Gastroesophageal sphincter (tissue), 4 donors: ENCODE data around the gene KCTD19. TPM values are rescaled to one million over a fixed set of nuclear protein-coding genes. Genes with fewer than 3 reads are reported as not detected.

Source experiments
- ATAC-seq: fragments of 150-250 bp; one replicate; pipeline ENCODE4 v1.9.1; 2016; ENCODE audit warnings: mild to moderate bottlenecking, moderate library complexity
- H3K27ac ChIP-seq, 4 donors: fragments of 200-600 bp; sonication (generic) in 3 of 4; 1 replicate in 3 of 4; 2 replicates in 1 of 4; pipeline ENCODE4 v1.5.1; 2016 to 2019
- H3K27me3 ChIP-seq: fragments of 200-600 bp; sonication (generic); one replicate; pipeline ENCODE4 v1.5.1; 2019
- H3K36me3 ChIP-seq, 2 donors: fragments of 200-600 bp; sonication (generic); one replicate each; pipeline ENCODE4 v1.5.1; 2019; ENCODE audit warnings: control low read depth in 1 of 2
- H3K4me1 ChIP-seq, 3 donors: fragments of 200-600 bp; sonication (generic); 1 replicate in 2 of 3; 2 replicates in 1 of 3; pipeline ENCODE4 v1.5.1; 2016 to 2019; ENCODE audit warnings: control low read depth in 2 of 3
- H3K4me3 ChIP-seq, 2 donors: fragments of 200-600 bp; sonication (generic); one replicate each; pipeline ENCODE4 v1.5.1; 2019; ENCODE audit warnings: mild to moderate bottlenecking in 1 of 2, moderate library complexity in 1 of 2
- H3K9me3 ChIP-seq, 3 donors: fragments of 200-600 bp; sonication (generic); one replicate each; pipeline ENCODE4 v1.5.1; 2017 to 2019; ENCODE audit warnings: control low read depth in 2 of 3
- CTCF ChIP-seq, 4 experiments: fragments of 200-600 bp in 2 of 4; fragments of 450-650 bp in 2 of 4; sonication (generic) in 1 of 4; IDR thresholded peaks; one replicate each; pipeline ENCODE4 v1.5.1; 2017 to 2019; ENCODE audit warnings: antibody characterized with exemption in 4 of 4, mild to moderate bottlenecking in 2 of 4, moderate library complexity in 2 of 4
- EP300 ChIP-seq: sonication (generic); formaldehyde crosslinking; IDR thresholded peaks from one replicate; pipeline ENCODE4 v1.6.1; 2017; ENCODE audit warnings: antibody characterized with exemption, mild to moderate bottlenecking
- POLR2A ChIP-seq, 2 donors: fragments of 450-650 bp; IDR thresholded peaks; one replicate each; pipeline ENCODE4 v1.6.1; 2017; ENCODE audit warnings: antibody characterized with exemption in 2 of 2, mild to moderate bottlenecking in 2 of 2, moderate library complexity in 1 of 2
- POLR2AphosphoS5 ChIP-seq: sonication (generic); formaldehyde crosslinking; IDR thresholded peaks from one replicate; pipeline ENCODE4 v1.6.1; 2017; ENCODE audit warnings: antibody characterized with exemption
- WGBS, 2 donors: methylation state at CpG; one replicate each; pipeline ENCODE4 v1.1.5; 2018; ENCODE audit warnings: low coverage in 1 of 2; 5-methylcytosine and 5-hydroxymethylcytosine counted together
- total RNA-seq, 4 donors: library from RNA; depleted of rRNA; stranded (reverse); fragments of >200 nt; gene quantifications; one replicate each; pipeline ENCODE4 v1.1.0, GENCODE V29; 2016

The KCTD19 gene
- total RNA-seq, 4 donors from 2014 or later: 0.13 to 0.19 TPM; not detected in 2

- Histone ChIP-seq H3K27me3 (peaks cover 32% of the 10 kb centered on the region), H3K4me3 (no peak overlapping the region), H3K27ac (no peak overlapping the region), H3K9me3 (no peaks in the 10 kb centered on the region), H3K36me3 (no peaks in the 10 kb centered on the region), H3K4me1 (no peaks in the 10 kb centered on the region)
- WGBS, 2 donors: 74 to 78% methylated on average over 2 of the region's 4 CpGs
- no peak for TF ChIP-seq EP300
- no peak for TF ChIP-seq POLR2A (IDR thresholded peaks at IDR 0.05)
- TF ChIP-seq POLR2AphosphoS5: no peak
- no peak for TF ChIP-seq CTCF (IDR thresholded peaks at IDR 0.05)
- ATAC-seq: no peak
Measured at GRCh38 chr16:67257486-67258160, 68.9 kb downstream of the KCTD19 start.

GRCh38 chr16:67256701-67257230 lies 69.8 kb downstream of the KCTD19 start:
- 80 to 90% methylated on average over 2 to 5 of the region's 11 CpGs for WGBS, 2 donors
- Histone ChIP-seq H3K4me3 (no peak overlapping the region), H3K4me1 (no peaks in the 10 kb centered on the region), H3K9me3 (no peaks in the 10 kb centered on the region), H3K36me3 (no peaks in the 10 kb centered on the region), H3K27ac (no peak overlapping the region), H3K27me3 (peaks cover 37% of the 10 kb centered on the region)
- ATAC-seq: no peak
- no peak for TF ChIP-seq EP300
- TF ChIP-seq POLR2AphosphoS5: no peak
- TF ChIP-seq POLR2A (IDR thresholded peaks at IDR 0.05): no peak
- TF ChIP-seq CTCF (IDR thresholded peaks at IDR 0.05): no peak

GRCh38 chr16:67255553-67256221 lies 70.9 kb downstream of the KCTD19 start:
- WGBS, 2 donors: 85 to 100% methylated on average over 1 to 6 of the region's 17 CpGs
- H3K27me3 ChIP-seq: peaks cover 42% of the 10 kb centered on the region
- H3K4me1 ChIP-seq: no peaks in the 10 kb centered on the region
- ATAC-seq: no peak
- H3K36me3 ChIP-seq: no peaks in the 10 kb centered on the region
- no peaks in the 10 kb centered on the region for H3K9me3 ChIP-seq
- no peak overlapping the region for H3K4me3 ChIP-seq
- no peak overlapping the region for H3K27ac ChIP-seq
- TF ChIP-seq CTCF (IDR thresholded peaks at IDR 0.05): no peak

GRCh38 chr16:67254801-67255552 lies 71.6 kb downstream of the KCTD19 start:
- no peaks in the 10 kb centered on the region for H3K36me3 ChIP-seq
- no peaks in the 10 kb centered on the region for H3K4me1 ChIP-seq
- no peak overlapping the region for H3K27ac ChIP-seq
- H3K27me3 ChIP-seq: peaks cover 49% of the 10 kb centered on the region
- H3K4me3 ChIP-seq: no peak overlapping the region
- ATAC-seq: no peak
- 60% methylated on average over 1 of the region's 18 CpGs; no CpG with 5 or more reads in 1 of the 2 donors for WGBS, 2 donors
- no peaks in the 10 kb centered on the region for H3K9me3 ChIP-seq
- no peak for TF ChIP-seq POLR2A (IDR thresholded peaks at IDR 0.05)
- no peak for TF ChIP-seq CTCF (IDR thresholded peaks at IDR 0.05)
- no peak for TF ChIP-seq EP300
- no peak for TF ChIP-seq POLR2AphosphoS5
